ENCODE results near the gene CCDC39. TPM values are rescaled to one million over a fixed set of nuclear protein-coding genes. Genes with fewer than 3 reads are reported as not detected.

The CCDC39 gene
- total and polyA plus RNA-seq, 2 of the 8 experiments (the other 6 are each of a cell fraction or from before 2014, with no cell fraction given) = 0.12 to 0.80 TPM

DNA sequence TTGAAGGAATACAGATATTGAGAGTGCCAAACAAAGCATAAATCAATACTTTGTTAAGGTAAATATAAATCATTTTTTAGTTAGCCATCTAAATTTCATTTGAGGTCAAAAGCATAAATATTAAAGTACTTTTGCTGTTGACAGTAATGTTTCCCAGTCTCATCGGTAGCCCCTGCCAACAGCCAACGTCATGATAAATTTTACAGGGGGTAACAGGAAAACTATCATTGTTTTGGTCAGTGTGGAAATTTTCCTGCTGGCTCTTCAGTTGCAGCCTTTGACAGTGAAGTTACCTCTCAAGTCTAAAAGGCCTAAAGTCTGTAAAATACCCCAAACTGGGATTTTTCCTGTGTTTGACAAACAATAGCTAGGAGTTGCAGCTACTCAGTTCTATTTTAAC is 114.6 kb downstream of the CCDC39 start (continued):
- TF ChIP-seq, protein P1, sequence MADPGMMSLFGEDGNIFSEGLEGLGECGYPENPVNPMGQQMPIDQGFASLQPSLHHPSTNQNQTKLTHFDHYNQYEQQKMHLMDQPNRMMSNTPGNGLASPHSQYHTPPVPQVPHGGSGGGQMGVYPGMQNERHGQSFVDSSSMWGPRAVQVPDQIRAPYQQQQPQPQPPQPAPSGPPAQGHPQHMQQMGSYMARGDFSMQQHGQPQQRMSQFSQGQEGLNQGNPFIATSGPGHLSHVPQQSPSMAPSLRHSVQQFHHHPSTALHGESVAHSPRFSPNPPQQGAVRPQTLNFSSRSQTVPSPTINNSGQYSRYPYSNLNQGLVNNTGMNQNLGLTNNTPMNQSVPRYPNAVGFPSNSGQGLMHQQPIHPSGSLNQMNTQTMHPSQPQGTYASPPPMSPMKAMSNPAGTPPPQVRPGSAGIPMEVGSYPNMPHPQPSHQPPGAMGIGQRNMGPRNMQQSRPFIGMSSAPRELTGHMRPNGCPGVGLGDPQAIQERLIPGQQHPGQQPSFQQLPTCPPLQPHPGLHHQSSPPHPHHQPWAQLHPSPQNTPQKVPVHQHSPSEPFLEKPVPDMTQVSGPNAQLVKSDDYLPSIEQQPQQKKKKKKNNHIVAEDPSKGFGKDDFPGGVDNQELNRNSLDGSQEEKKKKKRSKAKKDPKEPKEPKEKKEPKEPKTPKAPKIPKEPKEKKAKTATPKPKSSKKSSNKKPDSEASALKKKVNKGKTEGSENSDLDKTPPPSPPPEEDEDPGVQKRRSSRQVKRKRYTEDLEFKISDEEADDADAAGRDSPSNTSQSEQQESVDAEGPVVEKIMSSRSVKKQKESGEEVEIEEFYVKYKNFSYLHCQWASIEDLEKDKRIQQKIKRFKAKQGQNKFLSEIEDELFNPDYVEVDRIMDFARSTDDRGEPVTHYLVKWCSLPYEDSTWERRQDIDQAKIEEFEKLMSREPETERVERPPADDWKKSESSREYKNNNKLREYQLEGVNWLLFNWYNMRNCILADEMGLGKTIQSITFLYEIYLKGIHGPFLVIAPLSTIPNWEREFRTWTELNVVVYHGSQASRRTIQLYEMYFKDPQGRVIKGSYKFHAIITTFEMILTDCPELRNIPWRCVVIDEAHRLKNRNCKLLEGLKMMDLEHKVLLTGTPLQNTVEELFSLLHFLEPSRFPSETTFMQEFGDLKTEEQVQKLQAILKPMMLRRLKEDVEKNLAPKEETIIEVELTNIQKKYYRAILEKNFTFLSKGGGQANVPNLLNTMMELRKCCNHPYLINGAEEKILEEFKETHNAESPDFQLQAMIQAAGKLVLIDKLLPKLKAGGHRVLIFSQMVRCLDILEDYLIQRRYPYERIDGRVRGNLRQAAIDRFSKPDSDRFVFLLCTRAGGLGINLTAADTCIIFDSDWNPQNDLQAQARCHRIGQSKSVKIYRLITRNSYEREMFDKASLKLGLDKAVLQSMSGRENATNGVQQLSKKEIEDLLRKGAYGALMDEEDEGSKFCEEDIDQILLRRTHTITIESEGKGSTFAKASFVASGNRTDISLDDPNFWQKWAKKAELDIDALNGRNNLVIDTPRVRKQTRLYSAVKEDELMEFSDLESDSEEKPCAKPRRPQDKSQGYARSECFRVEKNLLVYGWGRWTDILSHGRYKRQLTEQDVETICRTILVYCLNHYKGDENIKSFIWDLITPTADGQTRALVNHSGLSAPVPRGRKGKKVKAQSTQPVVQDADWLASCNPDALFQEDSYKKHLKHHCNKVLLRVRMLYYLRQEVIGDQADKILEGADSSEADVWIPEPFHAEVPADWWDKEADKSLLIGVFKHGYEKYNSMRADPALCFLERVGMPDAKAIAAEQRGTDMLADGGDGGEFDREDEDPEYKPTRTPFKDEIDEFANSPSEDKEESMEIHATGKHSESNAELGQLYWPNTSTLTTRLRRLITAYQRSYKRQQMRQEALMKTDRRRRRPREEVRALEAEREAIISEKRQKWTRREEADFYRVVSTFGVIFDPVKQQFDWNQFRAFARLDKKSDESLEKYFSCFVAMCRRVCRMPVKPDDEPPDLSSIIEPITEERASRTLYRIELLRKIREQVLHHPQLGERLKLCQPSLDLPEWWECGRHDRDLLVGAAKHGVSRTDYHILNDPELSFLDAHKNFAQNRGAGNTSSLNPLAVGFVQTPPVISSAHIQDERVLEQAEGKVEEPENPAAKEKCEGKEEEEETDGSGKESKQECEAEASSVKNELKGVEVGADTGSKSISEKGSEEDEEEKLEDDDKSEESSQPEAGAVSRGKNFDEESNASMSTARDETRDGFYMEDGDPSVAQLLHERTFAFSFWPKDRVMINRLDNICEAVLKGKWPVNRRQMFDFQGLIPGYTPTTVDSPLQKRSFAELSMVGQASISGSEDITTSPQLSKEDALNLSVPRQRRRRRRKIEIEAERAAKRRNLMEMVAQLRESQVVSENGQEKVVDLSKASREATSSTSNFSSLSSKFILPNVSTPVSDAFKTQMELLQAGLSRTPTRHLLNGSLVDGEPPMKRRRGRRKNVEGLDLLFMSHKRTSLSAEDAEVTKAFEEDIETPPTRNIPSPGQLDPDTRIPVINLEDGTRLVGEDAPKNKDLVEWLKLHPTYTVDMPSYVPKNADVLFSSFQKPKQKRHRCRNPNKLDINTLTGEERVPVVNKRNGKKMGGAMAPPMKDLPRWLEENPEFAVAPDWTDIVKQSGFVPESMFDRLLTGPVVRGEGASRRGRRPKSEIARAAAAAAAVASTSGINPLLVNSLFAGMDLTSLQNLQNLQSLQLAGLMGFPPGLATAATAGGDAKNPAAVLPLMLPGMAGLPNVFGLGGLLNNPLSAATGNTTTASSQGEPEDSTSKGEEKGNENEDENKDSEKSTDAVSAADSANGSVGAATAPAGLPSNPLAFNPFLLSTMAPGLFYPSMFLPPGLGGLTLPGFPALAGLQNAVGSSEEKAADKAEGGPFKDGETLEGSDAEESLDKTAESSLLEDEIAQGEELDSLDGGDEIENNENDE (IDR thresholded peaks at IDR 0.05; ENCODE audit: insufficient replicate concordance, low read length) = no peak
- TF ChIP-seq SIX5 (IDR thresholded peaks at IDR 0.05; ENCODE audit: low read depth, low read length) (no peak), NANOG (IDR thresholded peaks at IDR 0.05; ENCODE audit: insufficient read depth, low read depth, low read length, poor library complexity, severe bottlenecking) (no peak), CREB1 (IDR thresholded peaks at IDR 0.05) (no peak), PHF8 (conservative IDR thresholded peaks at IDR 0.05; ENCODE audit: low read depth, low read length) (no peak), SIRT6 (IDR thresholded peaks at IDR 0.05; ENCODE audit: low read length) (no peak), RNF2 (IDR thresholded peaks at IDR 0.05; ENCODE audit: borderline replicate concordance, low read depth, low read length, missing control alignments, poor library complexity, severe bottlenecking) (no peak), EZH2 (IDR thresholded peaks at IDR 0.05; ENCODE audit: low read depth, low read length, severe bottlenecking) (no peak), ZNF274 (IDR thresholded peaks at IDR 0.05; ENCODE audit: borderline replicate concordance, extremely low read depth, low read length) (no peak)
- TF ChIP-seq, protein P2, sequence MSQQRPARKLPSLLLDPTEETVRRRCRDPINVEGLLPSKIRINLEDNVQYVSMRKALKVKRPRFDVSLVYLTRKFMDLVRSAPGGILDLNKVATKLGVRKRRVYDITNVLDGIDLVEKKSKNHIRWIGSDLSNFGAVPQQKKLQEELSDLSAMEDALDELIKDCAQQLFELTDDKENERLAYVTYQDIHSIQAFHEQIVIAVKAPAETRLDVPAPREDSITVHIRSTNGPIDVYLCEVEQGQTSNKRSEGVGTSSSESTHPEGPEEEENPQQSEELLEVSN (IDR thresholded peaks at IDR 0.05) = no peak
- TF ChIP-seq, protein P3, sequence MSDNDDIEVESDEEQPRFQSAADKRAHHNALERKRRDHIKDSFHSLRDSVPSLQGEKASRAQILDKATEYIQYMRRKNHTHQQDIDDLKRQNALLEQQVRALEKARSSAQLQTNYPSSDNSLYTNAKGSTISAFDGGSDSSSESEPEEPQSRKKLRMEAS (IDR thresholded peaks at IDR 0.05) = no peak
